Measurements from ENCODE around the gene ABHD8.

- TF ChIP-seq POLR2AphosphoS5 (IDR thresholded peaks at IDR 0.05; ENCODE audit: borderline replicate concordance, low read depth, low read length): no peak
- TF ChIP-seq EZH2 (IDR thresholded peaks at IDR 0.05): no peak
Measured at GRCh38 chr19:17337675-17338432, 34.6 kb upstream of the ABHD8 start.

Measured in SK-N-MC (cell line).